Suppressor macrophage (primary cell): ENCODE results near the gene PLEKHG1.

Experiments used
- DNase-seq, 4 experiments: peaks; one replicate each; pipeline ENCODE4 v3.0.0-alpha.2; 2020 to 2022
- total RNA-seq, 17 experiments: gene quantifications; one replicate each; lab custom pipeline; 2026; ENCODE audit warnings: mixed read lengths in 6 of 17, inconsistent platforms in 3 of 17; lab: John Stamatoyannopoulos, UW

Gene PLEKHG1
- total RNA-seq = 0 to 5.4 (median 0.17) reads per million in 17 experiments

DNA sequence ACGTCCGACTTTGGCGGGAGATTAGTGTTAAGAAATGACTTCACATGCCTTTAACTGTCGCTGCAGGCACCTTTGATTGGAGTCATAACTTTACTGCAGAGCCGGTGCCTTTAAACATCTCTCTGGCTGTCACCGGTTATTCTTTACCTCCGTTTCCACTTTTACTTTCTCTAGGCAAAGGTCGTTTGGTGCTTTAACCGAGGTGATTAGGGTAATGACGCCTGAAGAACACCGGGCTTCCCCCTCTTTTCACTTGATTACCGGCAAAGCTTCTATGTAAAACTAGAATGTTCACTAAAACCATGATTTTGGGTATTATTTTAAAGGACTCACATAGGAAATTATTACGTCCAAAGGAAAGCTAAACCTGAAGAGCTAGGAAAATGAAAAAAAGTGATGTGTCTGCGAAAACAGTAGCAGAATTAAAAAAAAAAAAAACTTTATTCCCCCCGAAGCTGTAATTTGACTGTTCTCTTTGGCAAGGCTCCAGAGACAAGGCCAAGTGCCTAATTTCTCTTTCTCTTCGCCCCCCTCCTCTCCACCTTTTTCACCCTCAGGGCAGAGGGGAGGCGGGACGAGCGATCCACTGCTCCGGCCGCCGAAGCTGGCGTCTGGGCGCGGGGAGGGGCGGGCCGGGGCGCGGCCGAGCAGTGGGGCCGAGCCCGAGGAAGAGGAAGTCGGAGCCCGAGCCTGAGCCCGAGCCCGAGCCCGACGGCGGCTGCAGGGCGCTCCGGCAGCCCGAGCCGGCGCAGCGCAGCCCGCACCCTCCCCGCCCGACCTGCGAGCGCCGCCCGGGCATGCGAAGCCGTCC is at the start of gene PLEKHG1:
PLEKHG1 (plus strand) TSS at position 687 of the 811 bp plus-strand sequence. CDS start 133,797 bp downstream, outside the sequence.
- peak; percentile 69 to 88 (median 80) for DNase-seq

GRCh38 chr6:150550244-150550643 is 49.4 kb upstream of the PLEKHG1 start:
- no peak for DNase-seq

DNA sequence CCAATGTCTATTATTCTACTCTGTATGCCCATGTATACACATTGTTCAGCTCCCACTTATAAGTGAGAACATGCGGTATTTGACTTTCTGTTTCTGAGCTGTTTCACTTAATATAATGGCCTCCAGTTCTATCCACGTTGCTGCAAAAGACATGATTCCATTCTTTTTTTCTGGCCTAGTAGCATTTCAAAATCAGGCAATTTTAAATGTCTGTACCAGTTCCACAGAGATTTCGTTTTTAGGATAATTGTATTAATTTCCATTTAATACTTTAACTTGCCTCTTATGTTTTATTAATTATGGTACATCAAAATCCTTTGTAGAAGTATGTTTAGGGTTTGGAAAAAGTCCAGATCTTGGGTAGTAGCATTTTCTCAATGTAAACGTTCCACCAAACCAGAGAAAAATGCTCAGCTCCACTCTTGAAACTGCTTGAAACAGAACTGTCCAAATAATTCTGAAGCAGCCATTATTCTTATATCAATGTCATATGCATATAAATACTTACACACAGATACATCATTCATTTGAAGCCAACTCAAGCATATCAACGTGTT is 42.6 kb upstream of the PLEKHG1 start:
- DNase-seq = no peak

DNA sequence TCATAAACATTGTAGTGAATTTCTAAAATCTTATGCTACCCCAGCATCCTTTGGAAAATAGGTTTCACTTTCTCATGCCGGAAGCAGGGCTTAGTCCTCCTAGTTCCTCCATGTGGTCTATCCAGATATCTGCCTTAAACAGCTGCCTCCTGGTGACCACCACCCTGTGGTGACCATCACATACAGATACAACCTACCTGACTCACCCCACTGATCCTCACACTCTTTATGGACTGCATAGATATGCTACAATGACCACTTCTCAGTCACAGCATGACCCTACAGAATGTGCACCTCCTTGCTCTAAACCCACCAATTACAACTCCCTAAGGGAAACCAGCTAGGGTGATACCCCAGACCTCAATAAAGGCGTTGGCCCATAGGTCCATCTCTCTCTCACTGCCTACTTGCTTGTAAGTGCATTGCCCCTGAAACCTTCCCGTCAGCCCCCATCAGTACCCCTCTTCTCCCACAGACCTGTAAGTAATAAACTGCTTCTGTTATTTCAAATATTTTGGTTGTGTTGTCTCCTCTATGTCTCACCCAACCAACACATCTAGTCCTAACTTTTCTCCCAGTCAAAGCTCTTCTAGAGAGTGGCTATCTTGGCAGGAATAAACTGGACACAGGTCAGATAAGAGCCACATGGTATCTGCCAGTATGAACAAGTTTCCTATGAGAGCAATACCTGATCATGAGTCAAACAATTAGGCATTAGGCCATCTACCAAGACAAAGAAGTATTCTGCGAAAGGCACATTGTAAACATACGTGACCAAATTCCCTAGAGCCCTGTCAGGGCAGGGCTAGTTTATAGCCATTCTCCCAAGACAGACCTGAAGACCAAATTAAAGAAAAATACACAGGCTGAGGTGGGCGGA is 39.4 kb upstream of the PLEKHG1 start:
- DNase-seq = no peak

- no peak for DNase-seq
Observed at GRCh38 chr6:150560884-150561219, 38.8 kb upstream of the PLEKHG1 start.

DNA sequence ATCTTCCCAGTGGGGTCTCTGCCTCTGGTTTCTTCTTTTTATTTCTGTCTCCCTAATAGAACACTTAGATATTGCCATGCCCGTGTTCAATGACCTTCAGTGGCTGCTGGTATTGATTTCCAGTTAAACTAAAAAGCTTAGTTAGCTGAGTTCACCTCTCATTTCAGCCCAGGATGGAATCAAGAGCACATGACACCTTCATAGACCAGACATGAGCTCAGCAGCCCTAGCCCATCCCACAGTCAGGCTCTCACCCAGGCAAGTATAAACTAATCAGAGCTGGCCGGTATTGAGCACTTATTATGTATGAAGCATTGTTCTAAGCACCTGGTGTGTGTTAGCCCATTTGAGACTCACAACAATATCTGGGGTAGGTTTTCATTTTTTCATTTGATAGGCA is 33.7 kb upstream of the PLEKHG1 start:
- DNase-seq = no peak

- DNase-seq = no peak
Observed at GRCh38 chr6:150566486-150566885, 33.2 kb upstream of the PLEKHG1 start.

GRCh38 chr6:150567380-150567779 is 32.3 kb upstream of the PLEKHG1 start:
- no peak for DNase-seq

DNA sequence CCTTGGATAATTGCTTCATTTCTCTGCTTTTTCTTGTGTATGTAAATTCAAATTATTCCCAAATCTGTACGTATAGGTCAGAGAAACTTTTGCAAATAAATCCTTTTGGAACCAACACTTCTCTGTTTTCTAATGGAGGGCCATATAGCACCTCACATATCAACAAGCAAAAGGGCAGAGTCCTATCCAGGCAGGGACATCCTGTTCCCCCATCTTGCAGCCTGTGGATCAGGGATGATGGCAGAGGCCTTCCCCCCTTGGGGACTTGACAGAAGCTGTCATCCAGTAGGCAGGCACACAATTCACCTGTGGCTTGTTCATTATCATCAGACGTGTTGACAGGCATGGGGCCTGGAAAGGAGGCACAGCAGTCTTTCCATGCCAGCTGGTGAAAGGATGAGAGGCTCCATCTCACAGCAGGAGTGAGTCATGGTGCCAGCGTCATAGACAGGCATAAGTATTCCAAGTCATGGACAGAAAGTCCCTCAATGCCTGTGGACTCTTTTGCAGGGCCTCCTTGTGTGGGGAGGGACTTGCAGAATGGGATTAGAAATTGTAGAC is 31.8 kb upstream of the PLEKHG1 start:
- no peak for DNase-seq

GRCh38 chr6:150568560-150568959 is 31.1 kb upstream of the PLEKHG1 start:
- no peak for DNase-seq

DNA sequence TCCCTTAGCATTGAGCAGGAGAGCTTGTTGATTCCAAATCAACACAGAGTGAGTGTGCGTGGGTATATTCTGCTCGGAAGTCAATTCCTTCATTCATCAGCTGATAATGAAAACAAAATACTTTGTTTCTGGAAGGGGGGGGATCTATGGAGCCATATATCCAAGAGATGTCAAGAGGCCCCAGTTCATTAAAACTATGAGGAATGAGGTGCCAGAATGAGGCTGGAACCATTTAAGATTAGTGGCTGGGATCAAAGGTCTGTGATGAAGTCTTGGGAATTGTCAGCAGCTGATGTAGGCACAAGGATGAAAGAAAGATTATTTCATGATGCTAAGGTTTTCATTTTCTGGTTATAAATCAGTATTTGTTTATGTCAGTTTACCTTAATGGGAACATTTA is 30.5 kb upstream of the PLEKHG1 start:
- no peak for DNase-seq

GRCh38 chr6:150573041-150573681 is 26.5 kb upstream of the PLEKHG1 start:
- DNase-seq = no peak

GRCh38 chr6:150575836-150576235 is 23.8 kb upstream of the PLEKHG1 start:
- no peak for DNase-seq

DNA sequence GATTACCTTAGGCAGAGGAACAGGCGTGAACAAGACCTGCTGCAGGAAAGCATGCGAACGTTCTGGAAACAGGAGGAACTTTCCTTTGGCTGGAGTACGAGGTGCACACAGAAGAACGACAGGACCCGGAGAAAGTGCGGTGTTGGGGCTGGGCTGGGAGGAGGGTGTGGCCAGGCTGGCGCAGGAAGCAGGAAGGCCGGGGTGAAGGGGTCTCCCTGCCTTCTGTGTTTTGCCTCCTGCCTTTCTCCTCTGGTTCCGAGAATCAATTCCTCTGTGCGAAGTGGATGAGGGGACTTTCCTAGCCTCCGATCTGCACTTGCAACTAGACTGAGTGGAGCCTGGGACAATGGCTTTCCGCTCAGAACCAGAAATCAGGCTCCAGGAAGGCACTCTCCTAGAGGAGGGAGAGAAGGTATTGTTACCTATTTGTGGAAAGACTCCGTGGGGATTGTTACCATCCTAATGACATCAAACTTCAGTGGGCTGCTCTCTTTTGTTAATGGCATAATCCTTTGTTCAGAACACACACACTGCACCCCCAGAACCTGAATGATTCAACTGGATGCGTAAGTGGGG is 22.9 kb upstream of the PLEKHG1 start:
- no peak for DNase-seq

- no peak for DNase-seq
Observed at GRCh38 chr6:150579611-150580010, 20.1 kb upstream of the PLEKHG1 start.

- no peak for DNase-seq
Observed at GRCh38 chr6:150580489-150580888, 19.2 kb upstream of the PLEKHG1 start.

- no peak for DNase-seq
Observed at GRCh38 chr6:150584065-150584464, 15.6 kb upstream of the PLEKHG1 start.

DNA sequence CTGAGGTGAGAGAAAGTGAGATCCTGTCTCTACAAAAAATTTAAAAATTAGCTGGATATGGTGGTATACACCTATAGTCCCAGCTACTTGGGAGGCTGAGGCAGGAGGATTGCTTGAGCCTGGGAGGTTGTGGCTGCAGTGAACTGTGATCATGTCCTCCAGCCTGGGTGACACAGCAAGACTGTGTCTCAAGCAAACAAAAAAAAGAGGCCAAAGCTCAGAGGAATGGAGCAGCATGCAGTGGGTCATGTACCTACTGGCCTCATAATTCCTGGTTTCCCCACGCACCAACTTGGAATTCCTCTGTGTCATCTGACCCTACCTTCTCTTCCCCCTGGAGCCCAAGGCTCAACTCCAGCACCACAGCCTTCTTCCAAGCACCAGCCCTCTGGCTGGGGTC is 15.1 kb upstream of the PLEKHG1 start:
- no peak for DNase-seq

DNA sequence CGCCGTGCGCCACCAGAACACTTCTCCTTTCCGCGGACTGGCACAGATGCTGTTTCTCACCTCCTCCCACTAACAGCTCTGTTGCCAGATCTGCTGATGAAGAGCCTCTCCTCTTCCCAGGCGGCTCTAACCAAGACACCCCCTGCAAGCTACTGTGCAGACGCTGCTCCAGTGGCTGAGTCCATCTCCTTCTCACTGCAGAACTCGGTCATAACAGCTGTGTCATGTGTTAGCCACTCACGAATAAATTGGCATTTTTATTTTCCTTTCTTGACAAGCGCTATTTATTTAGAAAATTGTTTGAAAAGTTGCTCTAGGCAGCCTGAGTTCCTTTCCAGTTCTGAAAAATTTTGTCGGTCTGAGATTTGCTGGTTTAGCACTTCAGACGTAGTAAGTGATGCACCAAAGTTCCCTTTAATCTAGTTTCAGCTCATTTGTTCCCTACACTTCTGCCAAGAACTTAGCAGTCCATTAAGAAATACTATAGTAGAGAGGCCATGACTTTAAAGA is 12.8 kb upstream of the PLEKHG1 start:
- DNase-seq = no peak

- no peak for DNase-seq
Observed at GRCh38 chr6:150587637-150588036, 12.0 kb upstream of the PLEKHG1 start.

GRCh38 chr6:150588888-150589499 is 10.7 kb upstream of the PLEKHG1 start:
- DNase-seq = no peak

- no peak for DNase-seq
Observed at GRCh38 chr6:150589852-150590251, 9.8 kb upstream of the PLEKHG1 start.
